ENCODE results near the gene ALDH16A1. TPM values are rescaled to one million over a fixed set of nuclear protein-coding genes. Genes with fewer than 3 reads are reported as not detected.

Gene ALDH16A1
- total and polyA plus RNA-seq, 10 of the 15 experiments (the other 5 are each of a cell fraction or from before 2014, with no cell fraction given): 1.7 to 49.3 (median 18.1) TPM

GRCh38 chr19:49506575-49507105, 53.6 kb downstream of the ALDH16A1 start:
- ChIA-PET RAD21 (ENCODE audit: unreplicated experiment) (interaction anchor here (0.6 to 2.9 kb wide), 6 partner anchors 40 to 491 kb away, joined by 4 to 27 read pairs (median 5); no protein-coding TSS in a partner anchor), CTCF (interaction anchor here (0.6 to 5.9 kb wide), 9 partner anchors 28 to 172 kb away, joined by 3 to 46 read pairs (median 3); partner anchors contain the start of gene FLT3LG), POLR2A (interaction anchor here (0.5 kb wide), 1 partner anchor 21 kb away, joined by 3 read pairs; the partner anchor contains the start of gene RCN3), SMC1A (ENCODE audit: uncharacterized antibody, unreplicated experiment) (interaction anchor here (0.6 to 8.5 kb wide), 6 partner anchors 11 to 169 kb away, joined by 3 to 70 read pairs (median 4); no protein-coding TSS in a partner anchor)
- no peak overlapping the region for H3K9ac ChIP-seq (ENCODE audit: control insufficient read depth, insufficient read depth, low read length)
- H3K79me2 ChIP-seq (ENCODE audit: control insufficient read depth, insufficient read depth, low read length): no peaks in the 10 kb centered on the region
- in situ Hi-C loops (cut with MboI): loop anchor here (5.0 kb wide), 1 partner anchor 36 kb away; no protein-coding TSS in a partner anchor
- WGBS (ENCODE audit: insufficient coverage, insufficient replicate concordance, low lambda C conversion rate, missing lambda C conversion rate): 3% methylated on average over 6 of the region's 8 CpGs
- no peaks in the 10 kb centered on the region for H3K36me3 ChIP-seq (ENCODE audit: control insufficient read depth in 2 of 2, insufficient read depth in 2 of 2, low read length in 1 of 2)
- DNase-seq (ENCODE audit: low read depth, low spot score) (no peak), ATAC-seq (peak; percentile 90), FAIRE-seq (no peak)
- no peaks in the 10 kb centered on the region for H3K27me3 ChIP-seq (replicated peaks in 1 of 2; ENCODE audit: control insufficient read depth in 2 of 2, insufficient read depth in 2 of 2, low read length in 1 of 2)
- no TSS peak for BruUV-seq (replicated peaks)
- no peak overlapping the region for H3K27ac ChIP-seq (ENCODE audit: control insufficient read depth, insufficient read depth)
- H3K4me2 ChIP-seq (ENCODE audit: control insufficient read depth, insufficient read depth): no peak overlapping the region
- TF ChIP-seq IRF4 (IDR thresholded peaks at IDR 0.05; ENCODE audit: low read depth, low read length): 0 out of 2 replicates have a peak, but pooled peaks have one; percentile 41
- peak; percentile 62 for TF ChIP-seq SMARCA5 (IDR thresholded peaks at IDR 0.05)
- no peak for TF ChIP-seq TCF12 (IDR thresholded peaks at IDR 0.05; ENCODE audit: low read depth, low read length)
- no peak for TF ChIP-seq MTA3 (IDR thresholded peaks at IDR 0.05; ENCODE audit: borderline replicate concordance, low read length)
- peak; percentile 96 for TF ChIP-seq RAD21 (IDR thresholded peaks at IDR 0.05; ENCODE audit: insufficient read depth, low read depth, low read length)
- TF ChIP-seq E2F8 (IDR thresholded peaks at IDR 0.05; ENCODE audit: low read depth, partially characterized antibody): no peak
- TF ChIP-seq CTCF (IDR thresholded peaks at IDR 0.05 in 2 of 3, conservative IDR thresholded peaks at IDR 0.05 in 1 of 3; ENCODE audit: control insufficient read depth in 2 of 3, extremely low read depth in 1 of 3, insufficient read depth in 1 of 3, low read depth in 3 of 3, low read length in 3 of 3): peak; percentile 90 to 96 (median 91)
- no peak for TF ChIP-seq SUZ12 (IDR thresholded peaks at IDR 0.05; ENCODE audit: unreplicated experiment)
- no peak for TF ChIP-seq KAT2A (conservative IDR thresholded peaks at IDR 0.05; ENCODE audit: control insufficient read depth, low read depth, low read length)
- peak; percentile 67; the same call in 1 of the 2 replicates for TF ChIP-seq RUNX3 (IDR thresholded peaks at IDR 0.05; ENCODE audit: low read length)
- TF ChIP-seq EGR1 (IDR thresholded peaks at IDR 0.05; ENCODE audit: borderline replicate concordance in 1 of 2, low read depth in 2 of 2, low read length in 2 of 2): no peak
- TF ChIP-seq JUND (IDR thresholded peaks at IDR 0.05; ENCODE audit: low read depth, low read length): no peak
- TF ChIP-seq MXI1 (IDR thresholded peaks at IDR 0.05; ENCODE audit: low read depth, low read length): 0 out of 2 replicates have a peak, but pooled peaks have one; percentile 12
- no peak for TF ChIP-seq TBL1XR1 (IDR thresholded peaks at IDR 0.05; ENCODE audit: low read depth, low read length)
- TF ChIP-seq YY1 (IDR thresholded peaks at IDR 0.05; ENCODE audit: low read depth, low read length): peak; percentile 64; the same call in 1 of the 2 replicates
- no peak for TF ChIP-seq HDAC6 (IDR thresholded peaks at IDR 0.05; ENCODE audit: unreplicated experiment)
- TF ChIP-seq CHD1 (IDR thresholded peaks at IDR 0.05; ENCODE audit: low read depth, low read length): no peak
- TF ChIP-seq SMC3 (IDR thresholded peaks at IDR 0.05; ENCODE audit: borderline replicate concordance, low read length): peak; percentile 90
- TF ChIP-seq ZNF24 (IDR thresholded peaks at IDR 0.05): 0 out of 2 replicates have a peak, but pooled peaks have one; percentile 11
- no peaks in the 10 kb centered on the region for H4K20me1 ChIP-seq (ENCODE audit: control insufficient read depth, insufficient read depth)
- intact Hi-C loops (cut with micrococcal nuclease; ENCODE audit: unreplicated experiment): loop anchor here (1.0 kb wide), 1 partner anchor 41 kb away; no protein-coding TSS in a partner anchor
- no peak overlapping the region for H3K4me3 ChIP-seq
- no peak overlapping the region for H2AFZ ChIP-seq (ENCODE audit: control insufficient read depth, low read depth, low read length)
- H3K4me1 ChIP-seq (ENCODE audit: control insufficient read depth, insufficient read depth, low read length): no peaks in the 10 kb centered on the region; the same call in 1 of the 2 replicates
- no peaks in the 10 kb centered on the region for H3K9me3 ChIP-seq (replicated peaks; ENCODE audit: control insufficient read depth, insufficient read depth, low read length)

All from GM12878 (cell line).